Activated CD4-positive, CD25-positive, alpha-beta regulatory T cell treated with anti-CD3 and anti-CD28 coated beads, Interleukin-2, amount 50 U/mL, for 16 hours (primary cell): ENCODE measurements around the gene BABAM2.

ENCODE experiments used
- DNase-seq: peaks from one replicate; pipeline ENCODE4 v3.0.0-alpha.2; 2020; ENCODE audit warnings: low read depth, low spot score

BABAM2 gene

GRCh38 chr2:28342081-28342967, 451.8 kb downstream of the BABAM2 start:
- no peak for DNase-seq

GRCh38 chr2:28343184-28343942, 452.8 kb downstream of the BABAM2 start:
- no peak for DNase-seq

- no peak for DNase-seq
Observed at GRCh38 chr2:28343971-28344715, 453.6 kb downstream of the BABAM2 start.

- DNase-seq, result no peak
Observed at GRCh38 chr2:28344756-28345373, 454.3 kb downstream of the BABAM2 start.

GRCh38 chr2:28345619-28346018, 455.1 kb downstream of the BABAM2 start:
- no peak for DNase-seq

- no peak for DNase-seq
Observed at GRCh38 chr2:28346587-28346986, 456.1 kb downstream of the BABAM2 start.

- DNase-seq, result no peak
Observed at GRCh38 chr2:28347193-28347592, 456.7 kb downstream of the BABAM2 start.

GRCh38 chr2:28347596-28347995, 457.1 kb downstream of the BABAM2 start:
- DNase-seq, result no peak

- no peak for DNase-seq
Observed at GRCh38 chr2:28348149-28348567, 457.6 kb downstream of the BABAM2 start.

- DNase-seq, result no peak
Observed at GRCh38 chr2:28348921-28349320, 458.4 kb downstream of the BABAM2 start.

GRCh38 chr2:28349546-28350165, 459.1 kb downstream of the BABAM2 start:
- no peak for DNase-seq

- no peak for DNase-seq
Observed at GRCh38 chr2:28350196-28350595, 459.7 kb downstream of the BABAM2 start.

GRCh38 chr2:28350791-28351285, 460.3 kb downstream of the BABAM2 start:
- DNase-seq, result no peak

GRCh38 chr2:28351621-28352020, 461.1 kb downstream of the BABAM2 start:
- no peak for DNase-seq

GRCh38 chr2:28352104-28352503, 461.6 kb downstream of the BABAM2 start:
- DNase-seq, result no peak

GRCh38 chr2:28352610-28353195, 462.2 kb downstream of the BABAM2 start:
- DNase-seq, result no peak

GRCh38 chr2:28354920-28355520, 464.5 kb downstream of the BABAM2 start:
- DNase-seq, result no peak

- DNase-seq, result no peak
Observed at GRCh38 chr2:28355521-28356094, 465.1 kb downstream of the BABAM2 start.

- no peak for DNase-seq
Observed at GRCh38 chr2:28356095-28356911, 465.8 kb downstream of the BABAM2 start.
